ENCODE results near the gene PRXL2B. TPM values are rescaled to one million over a fixed set of nuclear protein-coding genes. Genes with fewer than 3 reads are reported as not detected.

The PRXL2B gene
- total RNA-seq, 4 donors from 2014 or later: 6.4 to 11.1 (median 7.4) TPM

DNA sequence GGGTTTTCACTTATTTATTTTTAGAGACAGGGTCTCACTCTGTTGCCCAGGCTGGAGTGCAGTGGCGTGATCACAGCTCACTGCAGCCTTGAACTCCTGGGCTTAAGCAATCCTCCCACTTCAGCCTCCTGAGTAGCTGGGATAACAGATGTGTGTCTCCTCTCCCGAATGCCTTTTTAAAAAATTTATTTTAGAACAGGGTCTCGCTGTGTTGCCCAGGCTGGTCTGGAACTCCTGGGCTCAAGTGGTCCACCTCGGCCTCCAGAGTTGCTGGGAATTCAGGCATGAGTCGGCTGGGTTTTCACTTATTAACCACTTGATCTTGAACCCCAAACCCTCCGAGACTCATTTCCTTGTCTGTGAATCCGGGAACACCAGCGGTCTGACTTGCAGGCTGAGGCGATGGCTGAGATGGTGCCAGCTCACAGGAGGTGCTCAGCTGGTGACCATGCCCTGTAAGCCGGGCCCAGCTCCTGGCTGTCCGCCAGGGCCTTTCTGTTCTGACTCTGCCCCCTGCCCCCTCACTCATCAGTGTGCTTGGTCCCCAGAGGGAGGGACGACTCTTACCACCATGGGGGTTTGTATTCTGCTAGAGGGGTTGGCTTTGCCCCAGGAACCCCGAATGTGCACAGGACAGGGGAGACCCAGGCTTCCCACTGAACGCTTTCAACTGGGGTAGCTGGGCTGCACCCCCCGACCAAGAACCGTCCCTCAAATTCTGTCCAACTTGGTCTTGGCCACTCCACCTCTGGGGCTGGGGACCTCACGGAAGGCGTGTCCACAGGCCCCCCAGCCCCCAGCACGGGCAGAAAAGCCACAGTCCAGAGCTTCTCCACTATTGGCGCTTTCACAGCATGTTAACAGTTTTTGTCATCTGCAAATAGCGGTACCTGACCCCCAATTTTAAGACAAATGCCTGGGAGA, 23.7 kb downstream of the PRXL2B start:
- no peak for TF ChIP-seq CTCF (IDR thresholded peaks at IDR 0.05; ENCODE audit: low read depth)

DNA sequence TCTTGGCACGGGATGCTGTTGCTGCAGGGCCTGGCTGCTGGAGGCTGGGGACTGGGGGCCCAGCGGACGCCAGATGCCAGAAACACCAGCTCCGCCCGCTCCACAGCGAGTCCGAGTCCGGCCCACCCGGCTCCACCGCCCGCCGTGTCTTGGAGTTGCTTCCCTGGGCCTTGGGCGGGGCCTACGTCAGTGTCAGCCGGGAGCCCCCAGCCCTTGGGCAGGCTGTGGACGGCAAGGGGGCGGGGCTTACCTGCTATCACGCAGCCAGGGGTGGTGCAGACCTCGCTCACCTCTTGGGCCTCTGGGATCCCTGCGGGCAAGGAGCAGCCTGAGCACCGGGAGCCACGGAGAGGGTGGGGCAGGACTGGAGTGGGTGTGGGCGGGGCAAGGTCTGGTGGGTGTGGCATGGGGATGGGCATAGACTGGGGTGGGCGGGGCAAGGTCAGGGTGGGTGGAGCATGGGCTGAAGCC, 24.5 kb downstream of the PRXL2B start:
- no peak for TF ChIP-seq CTCF (IDR thresholded peaks at IDR 0.05; ENCODE audit: low read depth)

GRCh38 chr1:2611621-2612437, 25.3 kb downstream of the PRXL2B start:
- no peak for TF ChIP-seq CTCF (IDR thresholded peaks at IDR 0.05; ENCODE audit: low read depth)

DNA sequence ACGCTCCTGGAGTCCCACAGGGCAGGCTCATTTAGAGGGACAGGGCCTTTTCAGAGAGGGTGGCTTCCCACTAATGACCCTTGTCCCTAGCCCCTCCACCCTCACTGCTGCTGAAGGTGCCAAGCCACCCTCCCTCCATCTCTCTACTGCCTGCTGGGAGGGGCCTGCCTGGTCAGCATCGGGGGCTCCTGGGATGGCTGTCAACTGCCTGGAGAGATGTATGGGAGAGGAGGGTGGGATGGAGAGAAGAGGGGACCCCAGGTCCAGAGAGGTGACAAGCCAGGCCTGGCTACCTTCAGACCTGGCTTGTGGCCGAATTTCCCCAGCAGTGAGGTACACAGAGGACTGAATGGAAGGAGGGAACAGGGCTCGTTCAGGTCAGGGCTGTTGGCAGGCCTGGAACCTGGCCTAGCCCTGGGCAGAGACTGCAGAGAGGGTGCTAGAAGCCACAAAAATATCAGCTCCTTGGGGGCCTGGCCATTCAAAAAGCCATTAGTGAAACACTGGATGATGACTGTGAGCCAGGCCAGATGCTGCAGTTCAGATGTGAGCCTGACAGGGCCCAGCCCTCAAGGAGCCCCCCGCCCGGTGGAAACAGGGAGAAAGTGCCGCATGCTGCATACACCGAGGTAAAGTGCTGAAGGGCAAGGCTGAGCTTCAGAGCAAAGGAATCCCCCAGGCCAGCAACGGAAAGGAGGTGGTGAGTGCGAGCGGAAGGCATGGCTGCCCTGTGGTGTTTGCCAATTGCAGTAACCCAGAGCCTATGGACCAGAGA, 26.2 kb downstream of the PRXL2B start:
- no peak for TF ChIP-seq CTCF (IDR thresholded peaks at IDR 0.05; ENCODE audit: low read depth)

DNA sequence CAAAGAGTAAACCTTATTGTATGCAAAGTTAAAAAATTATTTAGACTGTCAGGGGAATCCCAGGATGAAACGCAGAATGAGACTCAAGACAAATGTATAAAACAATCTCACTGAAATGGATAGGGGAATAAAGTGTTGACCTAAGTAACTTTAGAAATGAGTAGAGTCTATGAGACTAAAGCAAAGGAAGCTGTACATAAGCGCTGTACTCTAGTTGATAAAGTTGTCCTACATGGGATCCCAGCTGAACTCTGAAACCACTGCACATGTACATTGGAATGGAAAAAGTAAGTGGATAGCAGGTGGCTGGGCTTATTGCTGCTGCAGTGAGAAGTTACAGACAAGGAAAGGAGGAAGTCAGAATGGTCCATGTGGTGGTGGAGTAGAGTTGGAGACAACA, 27.6 kb downstream of the PRXL2B start:
- no peak for TF ChIP-seq CTCF (IDR thresholded peaks at IDR 0.05; ENCODE audit: low read depth)

DNA sequence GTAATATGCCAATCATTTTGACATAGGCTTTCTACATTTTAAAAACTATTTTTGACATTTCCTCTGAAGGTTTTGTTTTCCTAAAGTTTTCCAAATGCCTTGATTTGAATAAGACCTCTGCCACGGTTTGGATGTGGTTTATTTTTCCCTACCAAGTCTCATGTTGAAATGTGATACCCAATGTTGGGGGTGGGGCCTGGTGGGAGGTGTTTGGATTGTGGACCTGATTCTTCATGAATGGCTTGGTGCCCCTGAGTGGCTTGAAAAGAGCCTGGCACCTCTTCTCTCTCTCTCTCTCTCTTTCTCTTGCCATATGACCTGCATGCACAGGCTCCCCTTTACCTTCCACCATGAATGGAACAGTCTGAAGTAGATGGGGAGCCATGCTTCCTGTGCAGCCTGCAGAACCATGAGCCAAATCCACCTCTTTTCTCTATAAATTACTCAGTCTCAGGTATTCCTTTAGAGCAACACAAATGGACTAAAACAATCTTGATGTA, 31.4 kb downstream of the PRXL2B start:
- TF ChIP-seq CTCF (IDR thresholded peaks at IDR 0.05; ENCODE audit: low read depth): no peak

All from subcutaneous adipose tissue (tissue), 4 donors.